NCI-H1105 (cell line): ENCODE data around the gene MMP13.
"Not testable (repeated sequence)": the region's sequence is repeated elsewhere in the genome, so short reads cannot be mapped to it uniquely, and the experiment has no call there.

ENCODE experiments used
- DNase-seq: peaks from one replicate; lab custom pipeline; 2025; lab: John Stamatoyannopoulos, UW

The MMP13 gene

DNA sequence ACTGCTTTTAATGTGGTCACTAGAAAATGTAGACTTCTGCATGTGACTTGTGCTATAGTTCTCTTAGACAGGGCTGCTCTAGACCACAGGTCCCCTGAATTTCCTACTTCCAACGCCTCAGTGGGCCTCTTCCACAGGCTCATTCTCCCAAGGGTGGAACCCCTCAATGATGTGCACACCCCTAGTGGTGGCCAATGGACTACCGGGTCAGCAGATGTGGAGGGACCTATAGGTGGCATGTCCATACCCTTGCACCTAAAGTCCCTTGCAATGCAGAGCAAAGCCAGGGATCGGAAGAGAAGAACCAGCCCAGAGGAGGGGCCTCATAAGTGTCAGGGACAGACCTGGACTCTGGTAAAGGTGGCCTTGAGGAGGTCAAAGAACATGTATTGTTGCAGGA lies 20.0 kb downstream of the MMP13 start:
- no peak for DNase-seq

DNA sequence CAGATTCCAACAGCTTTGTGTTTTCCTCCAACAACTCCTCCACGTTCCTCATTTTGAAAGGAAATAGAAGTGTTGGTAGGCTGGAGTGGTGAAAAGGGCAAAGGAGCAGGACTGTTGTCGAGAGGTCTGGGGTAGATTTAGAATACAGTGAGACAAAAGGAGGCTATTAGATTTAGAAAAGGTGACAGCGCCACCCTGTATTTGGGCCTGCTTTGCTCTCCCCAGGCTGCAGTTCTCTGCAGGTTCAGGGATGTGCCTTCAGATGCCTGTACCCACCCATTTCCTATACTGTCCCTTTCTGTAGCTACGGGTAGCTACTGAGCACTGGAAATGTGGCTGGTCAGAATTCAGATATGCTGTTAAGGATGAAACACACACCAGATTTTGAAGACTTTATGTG lies 20.8 kb downstream of the MMP13 start:
- DNase-seq: no peak

DNA sequence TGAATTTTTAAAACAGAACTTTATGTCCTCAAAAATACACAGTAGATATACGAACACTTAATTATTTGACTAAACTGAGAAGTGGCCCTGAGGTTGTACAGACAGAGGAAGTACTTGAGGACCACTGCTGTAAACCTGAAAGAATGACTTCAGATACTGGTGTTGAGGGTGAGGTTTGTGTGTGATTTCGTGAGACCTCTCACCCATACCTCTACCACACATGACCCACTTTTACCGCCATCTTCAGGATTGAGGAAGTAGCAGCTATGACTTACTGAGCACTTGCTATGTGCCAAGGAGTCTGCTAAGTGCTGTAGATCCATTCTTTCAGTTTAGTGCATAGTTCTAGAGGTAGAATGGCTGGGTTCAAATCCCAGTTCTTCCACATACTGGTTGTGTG lies 21.9 kb downstream of the MMP13 start:
- no peak for DNase-seq

DNA sequence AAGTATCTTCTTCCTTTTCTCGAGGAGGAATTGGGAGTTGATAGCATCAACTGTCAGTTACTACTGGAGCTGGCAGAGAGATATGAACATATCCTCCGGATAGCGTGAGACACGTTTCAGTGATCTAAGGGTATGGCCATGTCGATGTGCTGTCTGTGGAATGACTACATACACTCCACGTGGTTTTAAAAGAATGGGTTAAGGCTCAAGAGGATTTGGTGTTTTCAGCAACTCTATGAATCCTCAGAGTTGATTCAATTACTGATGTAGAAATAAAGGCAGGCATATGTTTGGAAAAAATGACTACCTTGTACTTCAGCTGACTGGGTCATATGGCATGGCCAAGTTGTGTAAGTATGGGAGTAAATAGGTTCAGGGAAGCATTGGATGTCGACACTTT lies 22.9 kb downstream of the MMP13 start:
- DNase-seq: no peak

DNA sequence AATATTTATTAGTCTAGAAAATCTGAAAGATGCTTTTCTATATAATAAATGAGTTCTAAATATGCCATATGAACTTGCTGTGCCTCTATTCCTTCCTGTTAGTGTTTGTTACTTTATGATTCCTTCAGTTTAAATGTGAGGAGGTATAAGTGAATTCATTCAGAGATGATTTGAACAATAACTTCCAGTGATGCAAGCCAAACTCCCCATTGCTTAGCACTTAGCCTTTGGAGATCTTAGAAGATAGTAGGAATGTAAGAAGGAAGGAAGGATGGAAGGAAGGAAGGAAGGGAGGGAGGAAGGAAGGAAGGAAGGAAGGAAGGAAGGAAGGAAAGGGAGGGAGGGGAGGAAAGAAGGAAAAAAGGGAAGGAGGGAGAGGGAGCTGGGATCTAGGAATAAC lies 25.1 kb downstream of the MMP13 start:
- no peak for DNase-seq

DNA sequence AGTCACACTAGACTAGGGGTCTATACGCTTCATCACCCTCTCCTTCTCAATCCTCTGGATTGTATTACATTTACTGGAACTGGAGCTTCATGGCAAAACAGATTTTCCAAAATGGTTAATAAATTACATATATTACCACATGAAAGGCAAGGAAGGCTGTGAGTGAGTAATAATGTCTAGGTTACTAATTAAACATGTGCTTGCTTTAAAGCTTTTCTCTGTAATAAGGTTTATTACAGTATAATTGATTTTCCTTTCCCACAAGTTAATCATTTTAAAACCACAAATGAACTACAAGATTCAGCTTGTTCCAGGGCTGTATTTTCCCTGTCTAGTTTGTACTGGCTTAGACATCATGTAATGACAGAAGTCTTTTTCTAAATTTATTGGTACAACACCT lies 25.6 kb downstream of the MMP13 start:
- DNase-seq: no peak

DNA sequence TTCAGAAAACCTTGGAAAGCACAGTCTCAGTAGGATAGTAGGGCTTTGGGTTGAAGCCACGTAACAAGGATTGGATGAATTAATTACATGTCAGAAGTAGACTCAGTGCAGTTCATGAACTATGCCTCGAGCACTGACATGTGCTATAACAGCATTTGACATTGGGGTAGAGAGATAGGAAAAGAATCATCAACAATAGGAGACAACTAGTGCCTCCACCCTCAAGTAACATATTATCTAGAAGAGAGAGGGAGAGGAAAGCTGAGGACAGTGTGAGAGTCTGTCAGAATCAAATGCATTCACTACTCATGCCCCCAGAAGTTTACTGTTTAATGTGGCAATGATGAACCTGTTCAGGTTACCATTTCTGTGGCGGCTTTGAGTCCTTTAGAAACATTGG lies 26.4 kb downstream of the MMP13 start:
- no peak for DNase-seq

DNA sequence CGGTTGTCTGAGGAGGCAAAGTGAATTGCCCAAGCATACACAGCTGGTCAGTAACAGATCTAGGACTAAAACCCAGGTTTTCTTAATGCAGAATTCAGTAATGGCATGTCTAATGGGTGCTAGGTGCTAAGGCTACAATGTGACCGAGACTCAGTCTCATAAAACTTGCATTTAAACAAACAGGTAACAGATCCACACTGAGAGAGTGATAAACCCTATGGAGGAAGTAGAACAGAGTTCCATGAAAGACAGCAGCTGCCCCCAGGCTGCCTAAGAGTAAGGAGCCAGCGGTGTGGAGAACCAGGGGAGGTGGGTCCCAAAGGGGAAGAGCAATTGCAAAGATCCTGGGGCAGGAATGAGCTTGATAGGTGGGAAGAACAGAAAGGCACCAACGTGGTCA lies 27.3 kb downstream of the MMP13 start:
- no peak for DNase-seq

DNA sequence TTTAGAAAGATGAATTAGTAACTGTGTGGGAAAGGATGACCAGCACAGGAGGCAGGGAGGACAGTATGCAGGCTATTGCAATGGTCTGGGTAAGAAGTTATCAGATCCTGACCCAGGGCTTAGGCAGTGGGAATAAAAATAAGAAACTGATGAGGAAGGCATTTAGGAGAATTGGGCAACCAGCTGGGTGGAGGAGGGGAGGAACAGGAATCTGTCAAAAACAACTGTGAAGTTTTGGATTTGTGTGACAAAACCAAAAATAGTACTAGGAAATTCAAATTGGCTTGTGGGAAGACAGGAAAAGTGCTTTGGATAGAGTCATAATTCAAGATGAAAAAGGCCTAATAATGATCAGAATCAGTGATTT lies 27.9 kb downstream of the MMP13 start:
- no peak for DNase-seq

DNA sequence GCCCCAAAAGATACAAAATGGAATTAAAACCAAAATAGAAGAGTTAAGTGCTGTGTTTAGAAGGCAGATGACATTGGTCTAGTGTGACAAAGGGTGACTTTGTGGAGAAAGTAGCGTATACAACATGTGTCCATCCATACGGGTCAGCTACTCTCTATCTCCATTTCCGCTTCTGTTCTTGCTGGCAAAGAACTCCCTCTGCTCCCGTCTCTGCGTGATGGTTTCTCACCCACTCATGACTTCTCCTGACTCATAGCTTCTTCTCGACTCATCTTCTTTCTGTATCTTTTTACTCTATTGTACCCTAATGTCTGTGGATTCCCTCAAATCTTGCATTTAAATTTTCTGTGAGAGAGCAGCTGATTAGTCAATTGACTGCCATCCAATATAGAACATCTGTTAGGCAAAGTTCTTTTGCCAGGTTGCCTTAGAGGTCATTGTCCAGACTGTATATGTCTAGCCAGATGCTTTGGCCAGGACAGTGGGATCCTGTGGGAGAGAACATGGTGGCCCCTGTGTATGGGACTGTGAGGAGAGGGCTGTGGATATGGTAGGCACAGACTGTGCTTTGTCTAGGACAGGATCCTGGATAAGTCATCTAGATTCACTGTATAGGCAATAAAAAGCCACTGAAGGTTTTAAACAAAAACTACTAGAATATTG lies 28.4 kb downstream of the MMP13 start:
- no peak for DNase-seq

DNA sequence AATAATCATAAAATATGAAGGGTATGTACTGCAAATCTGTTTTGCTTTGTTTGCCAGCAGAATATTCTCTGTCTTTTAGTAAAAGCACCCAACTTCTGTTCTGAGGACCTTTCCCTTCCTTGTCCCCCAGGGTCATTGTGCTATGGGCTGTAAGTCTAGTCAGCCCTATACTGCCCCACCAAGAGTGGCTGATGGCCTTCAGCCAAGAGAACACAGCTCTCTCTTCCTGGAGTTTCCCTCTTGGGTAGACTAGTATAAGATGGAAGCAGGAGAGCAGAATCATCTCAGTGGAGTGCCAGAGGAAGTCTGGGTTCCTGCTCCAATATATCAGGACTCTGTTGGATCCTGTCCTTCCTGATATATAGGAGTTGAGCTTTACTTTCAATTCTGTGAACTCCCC lies 29.0 kb downstream of the MMP13 start:
- no peak for DNase-seq

DNA sequence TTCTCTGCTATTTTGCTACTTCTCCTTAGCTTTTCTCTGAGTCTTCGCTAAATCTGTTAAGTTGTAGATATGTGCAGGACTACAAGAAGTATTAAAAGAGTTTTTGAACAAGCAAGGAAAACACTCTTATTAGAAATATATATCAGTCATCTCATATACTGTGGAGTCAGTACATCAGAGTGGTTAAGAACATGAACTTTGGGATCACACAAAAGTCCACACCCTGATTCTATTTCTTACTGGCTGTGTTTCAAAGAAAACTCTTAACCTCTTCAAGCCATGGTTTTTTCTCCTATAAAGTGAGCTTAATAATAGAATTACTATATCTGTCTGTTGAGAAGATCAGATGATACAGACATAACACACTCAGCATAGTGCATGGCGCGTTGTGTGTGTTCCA lies 29.5 kb downstream of the MMP13 start:
- no peak for DNase-seq

DNA sequence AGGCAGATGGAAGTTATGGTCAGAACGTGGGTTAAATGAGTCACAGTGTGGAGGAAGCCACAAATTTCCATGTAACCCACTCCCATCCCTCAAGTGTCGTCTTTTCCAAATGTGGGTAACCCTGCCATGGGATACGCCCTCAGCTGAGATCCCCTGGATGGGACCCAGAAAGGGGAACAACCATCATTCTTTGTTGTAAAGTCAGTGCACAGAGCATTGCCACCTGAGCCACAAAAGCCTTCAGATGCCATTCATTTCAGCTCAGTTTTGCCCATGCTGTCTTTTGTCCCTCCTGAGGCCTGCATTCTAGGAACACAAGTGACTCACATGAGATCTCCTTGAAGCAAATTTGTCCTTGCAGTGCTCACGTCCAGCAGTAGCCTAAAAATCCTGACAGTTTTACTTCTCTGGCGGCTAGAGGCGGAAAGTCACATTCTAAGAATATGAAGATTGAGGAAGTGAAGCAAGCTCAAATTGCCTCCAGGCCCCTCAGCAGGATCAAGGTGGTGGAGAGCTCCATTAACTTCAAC lies 30.6 kb downstream of the MMP13 start:
- no peak for DNase-seq

DNA sequence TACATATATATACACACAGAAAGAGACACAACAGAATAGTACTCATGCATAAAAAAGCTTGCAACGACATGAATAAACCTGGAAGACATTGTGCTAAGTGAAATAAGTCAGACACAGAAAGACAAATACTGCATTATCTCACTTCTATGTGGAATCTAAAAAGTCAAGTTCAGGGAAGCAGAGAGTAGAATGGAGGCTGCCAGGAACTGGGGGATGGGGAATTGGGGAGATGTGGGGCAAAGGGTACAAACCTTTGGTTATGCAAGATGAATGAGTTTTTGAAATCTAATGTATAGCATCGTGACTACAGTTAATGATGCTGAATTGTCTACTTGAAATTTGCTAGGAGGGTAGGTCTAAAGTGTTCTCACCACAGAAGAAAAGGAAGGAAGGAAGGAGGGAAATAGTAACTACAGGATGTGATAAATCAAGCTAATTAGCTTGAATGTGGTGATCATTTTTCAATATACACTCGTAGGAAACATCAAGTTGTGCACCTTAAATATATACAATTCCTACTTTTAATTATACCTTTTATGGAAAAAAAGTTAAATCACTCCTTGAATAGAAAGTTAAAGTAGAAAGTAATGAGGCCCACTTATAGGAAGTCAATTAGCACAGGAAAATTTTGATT lies 33.8 kb downstream of the MMP13 start:
- DNase-seq: no peak

DNA sequence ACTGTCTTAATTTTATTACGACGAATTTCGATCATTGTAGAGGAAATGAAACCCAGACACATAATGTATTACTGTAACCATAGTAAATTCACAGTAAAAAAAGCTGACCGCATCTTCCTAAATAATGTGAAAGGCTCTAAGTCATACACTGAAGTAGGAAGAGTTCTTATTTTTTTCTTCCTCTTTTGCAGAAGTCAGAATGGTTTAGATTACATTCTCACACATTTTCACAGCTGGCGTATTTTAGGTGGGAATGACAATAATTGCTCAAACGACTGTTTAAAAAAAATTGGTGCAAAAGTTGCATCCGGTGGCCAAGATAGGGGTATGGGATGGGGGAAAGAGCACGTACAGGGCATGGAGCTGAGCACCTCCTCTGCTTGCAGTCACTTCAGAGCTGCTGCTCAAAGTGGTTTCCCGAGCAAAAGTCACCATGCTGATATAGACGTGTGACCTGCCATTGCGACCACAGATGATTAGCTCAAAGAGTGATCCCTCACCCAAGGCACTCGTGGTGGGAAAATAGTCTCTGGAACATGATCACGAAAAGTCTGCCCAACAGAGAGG lies 35.3 kb downstream of the MMP13 start:
- DNase-seq: no peak

DNA sequence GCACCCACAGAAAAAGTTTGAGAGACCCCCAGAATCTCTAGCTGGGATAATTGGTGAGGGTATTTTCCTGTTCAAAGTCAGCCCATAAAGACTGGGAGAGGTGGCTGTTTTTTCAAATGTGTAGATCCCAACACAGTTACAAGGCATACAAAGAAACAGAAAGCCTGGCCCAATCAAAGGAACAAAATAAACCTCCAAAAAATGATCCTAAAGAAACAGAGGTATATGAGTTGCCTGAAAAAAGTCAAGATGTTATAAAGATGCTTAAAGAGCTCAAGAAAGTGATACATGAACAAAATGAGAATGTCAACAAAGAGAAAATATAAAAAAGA lies 40.5 kb downstream of the MMP13 start:
- DNase-seq: no peak

DNA sequence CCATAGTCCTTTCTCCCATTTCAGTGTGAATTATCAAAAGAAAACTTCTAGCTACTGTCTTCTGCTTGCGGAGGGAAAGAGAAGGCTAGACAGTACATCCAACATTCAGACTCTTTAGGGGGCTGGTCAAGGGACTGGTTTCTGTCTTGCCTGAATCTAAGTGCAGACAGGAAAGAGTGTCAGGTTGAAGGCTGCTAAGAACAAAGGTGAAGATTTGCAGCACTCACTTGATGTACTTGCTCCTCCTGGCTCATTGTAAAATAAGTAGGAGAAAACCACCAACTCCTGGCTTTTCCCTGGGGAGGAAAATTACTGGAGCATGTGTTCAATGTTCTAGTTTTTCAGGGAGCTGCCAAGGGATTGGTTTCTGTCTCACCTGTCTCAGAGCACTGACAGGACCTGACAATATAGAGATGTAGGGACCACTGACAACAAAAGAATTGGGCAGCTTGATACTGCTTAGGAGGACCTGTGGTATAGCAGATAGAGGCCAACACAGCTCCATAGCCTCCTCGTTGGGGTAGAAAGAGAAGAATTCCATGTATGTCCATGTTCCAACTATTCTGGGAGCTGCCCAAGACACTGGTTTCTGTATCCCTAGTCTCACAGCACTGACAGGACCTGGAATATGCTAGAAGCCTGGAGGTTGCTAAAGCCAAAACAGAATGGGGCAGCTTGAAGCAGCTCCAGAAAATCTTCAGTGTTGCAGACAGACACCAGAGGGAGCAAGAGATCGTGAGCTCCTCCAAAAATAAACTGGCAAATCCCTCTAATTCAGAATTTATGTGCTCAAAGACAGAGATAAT lies 41.1 kb downstream of the MMP13 start:
- DNase-seq: no peak

DNA sequence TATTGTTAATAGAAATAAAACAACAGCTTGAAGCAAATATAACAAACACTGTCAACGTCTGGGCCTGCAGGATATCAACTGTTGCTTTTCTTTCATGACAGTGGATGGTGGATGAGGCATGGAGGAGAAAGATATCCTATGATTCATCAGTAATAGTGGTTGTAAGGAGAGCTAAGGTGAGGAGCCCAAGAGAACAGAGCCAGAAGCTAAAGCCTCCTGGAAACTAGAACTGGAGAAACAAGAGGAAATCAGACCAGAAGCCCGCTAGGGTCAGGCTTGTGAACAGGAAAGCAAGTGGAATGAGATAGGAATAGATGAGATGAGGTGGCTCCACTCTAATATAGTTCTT lies 43.1 kb downstream of the MMP13 start:
- no peak for DNase-seq

DNA sequence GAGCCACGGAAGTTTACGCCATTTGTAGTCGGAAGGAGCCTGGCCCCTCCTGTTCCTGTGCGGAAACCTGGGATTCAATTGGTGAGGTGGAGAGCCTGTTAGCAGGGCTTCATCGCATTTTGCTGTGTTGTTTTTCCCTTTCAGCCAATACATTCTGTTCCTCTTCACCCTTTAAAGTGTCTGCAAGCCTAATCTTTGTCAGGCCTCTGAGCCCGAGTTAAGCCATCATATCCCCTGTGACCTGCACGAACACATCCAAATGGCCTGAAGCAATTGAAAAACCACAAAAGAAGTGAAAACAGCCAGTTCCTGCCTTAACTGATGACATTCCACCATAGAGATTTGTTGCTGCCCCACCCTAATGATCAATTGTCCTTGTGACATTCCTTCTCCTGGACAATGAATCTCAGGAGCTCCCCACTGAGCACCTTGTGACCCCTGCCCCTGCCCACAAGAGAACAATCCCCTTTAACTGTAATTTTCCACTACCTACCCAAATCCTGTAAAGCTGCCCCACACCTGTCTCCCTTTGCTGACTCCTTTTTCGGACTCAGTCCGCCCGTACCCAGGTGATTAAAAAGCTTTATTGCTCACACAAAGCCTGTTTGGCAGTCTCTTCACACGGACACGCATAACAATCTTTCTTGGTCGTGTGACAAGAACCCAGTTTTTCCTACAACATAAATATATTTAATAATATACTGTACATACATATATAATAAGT lies 43.6 kb downstream of the MMP13 start:
- DNase-seq: no peak

DNA sequence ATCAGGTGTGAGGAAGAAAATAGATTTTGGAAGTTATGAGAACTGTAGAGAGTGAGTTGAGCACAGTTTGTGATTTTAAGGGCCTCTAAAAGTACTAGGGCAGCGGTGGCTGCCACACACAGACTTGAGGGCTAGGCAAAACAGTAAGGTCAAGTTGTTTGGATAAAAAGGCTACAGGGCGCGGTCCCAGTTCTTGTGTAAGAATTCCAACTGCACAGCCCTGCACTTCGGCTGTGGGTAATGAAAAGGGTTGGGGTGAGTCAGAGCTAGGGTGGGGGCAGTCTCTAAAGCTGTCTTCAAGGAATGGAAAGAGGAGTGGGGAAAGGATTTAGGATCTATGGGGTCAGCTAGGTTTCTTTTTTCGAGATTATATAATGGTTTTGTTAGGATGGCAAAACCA lies 49.7 kb downstream of the MMP13 start:
- DNase-seq: not testable (repeated sequence)

DNA sequence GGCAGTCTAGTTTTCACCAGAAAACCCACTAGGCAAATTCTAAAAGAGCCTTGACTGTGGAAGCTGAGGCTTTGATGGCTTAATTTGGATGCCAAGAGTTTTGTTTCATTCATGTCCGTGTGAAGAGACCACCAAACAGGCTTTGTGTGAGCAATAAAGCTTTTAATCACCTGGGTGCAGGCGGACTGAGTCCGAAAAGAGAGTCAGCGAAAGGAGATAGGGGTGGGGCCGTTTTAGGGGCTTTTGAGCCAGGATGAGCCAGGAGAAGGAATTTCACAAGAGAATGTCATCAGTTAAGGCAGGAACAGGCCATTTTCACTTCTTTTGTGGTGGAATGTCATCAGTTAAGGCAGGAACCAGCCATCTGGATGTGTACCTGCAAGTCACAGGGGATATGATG lies 51.6 kb downstream of the MMP13 start:
- DNase-seq: not testable (repeated sequence)

DNA sequence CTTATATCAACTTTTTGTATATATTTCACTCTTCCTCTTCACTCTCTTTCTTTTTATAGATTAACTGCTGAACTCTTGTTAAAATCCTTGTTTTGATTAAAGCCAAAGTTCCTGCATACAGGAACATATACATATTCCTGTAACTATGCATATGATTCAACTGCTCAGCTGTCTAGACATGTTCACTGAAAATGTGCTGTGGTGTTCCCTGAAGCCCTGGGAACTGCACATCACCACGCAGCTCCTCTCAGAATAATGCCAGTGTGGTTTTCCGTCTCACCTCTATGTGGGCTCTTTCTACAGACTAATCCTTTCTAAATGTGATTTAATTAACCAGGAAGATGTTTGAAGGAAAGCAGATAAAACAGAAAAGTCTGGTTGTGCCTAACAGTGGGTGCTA lies 55.2 kb downstream of the MMP13 start:
- DNase-seq: no peak
